H1 (cell line): ENCODE data around the gene NSF. TPM values are rescaled to one million over a fixed set of nuclear protein-coding genes. Genes with fewer than 3 reads are reported as not detected.

Experiments
- ASH2L ChIP-seq: fragments of 200-600, 300-600 bp; sonication (generic); IDR thresholded peaks from one replicate; pipeline ENCODE4 v1.7.1; 2017; ENCODE audit warnings: low read length
- CHD1 ChIP-seq: IDR thresholded peaks from 2 replicates; pipeline ENCODE4 v1.6.1; 2012; ENCODE audit warnings: low read depth, low read length, improper control_type of control experiment
- TAF1 ChIP-seq: IDR thresholded peaks from 2 replicates; pipeline ENCODE4 v1.6.1; 2011; ENCODE audit warnings: mild to moderate bottlenecking, low read depth, low read length
- polyA plus RNA-seq, 7 experiments: library from polyadenylated mRNA; depleted of rRNA in 3 of 7; stranded (reverse) in 5 of 7; unstranded in 2 of 7; fragments of >200 nt in 5 of 7; fragments of 200-250 nt in 2 of 7; gene quantifications; 1 replicate in 5 of 7; 2 replicates in 1 of 7; 4 replicates in 1 of 7; pipeline versions ENCODE4 v1.2.1 to v1.2.3, GENCODE V29; 2011 to 2013; ENCODE audit warnings: missing spikeins in 2 of 7, mixed read lengths in 2 of 7
- total RNA-seq: library from RNA; stranded (reverse); fragmentation: NEBNext Ultra II Directional; extraction: Animal tissue kit (Norgen Biotek cat#: 25700); gene quantifications from 2 replicates; pipeline ENCODE4 v1.2.1, GENCODE V29; 2021

NSF gene
- total and polyA plus RNA-seq, 2 of the 8 experiments (the other 6 are each of a cell fraction or from before 2014, with no cell fraction given), result 13.0 to 27.7 TPM

DNA sequence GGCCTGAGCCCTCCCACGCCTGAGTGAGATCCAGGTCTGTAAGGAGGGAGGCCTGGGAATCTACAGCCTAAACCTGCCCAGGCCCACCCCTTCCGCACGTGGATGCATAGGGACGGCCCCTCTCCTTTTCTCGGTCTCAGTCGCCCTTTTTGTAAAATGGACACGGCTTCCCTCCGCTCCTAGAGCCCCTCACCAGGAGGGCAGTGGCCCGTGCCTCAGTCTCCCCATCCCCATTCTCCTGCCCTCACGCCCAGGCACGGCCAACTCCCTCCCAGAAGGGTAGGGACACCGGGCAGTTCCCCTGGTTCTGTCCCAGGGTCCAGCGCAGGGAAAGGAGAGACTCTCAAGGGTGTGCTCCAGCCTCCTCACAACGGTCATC is 180.0 kb downstream of the NSF start (continued):
- TF ChIP-seq TAF1 (no peak), ASH2L (no peak), CHD1 (no peak)
